Ovary (tissue), 9 donors: ENCODE data around the gene ATP5PO. TPM values are rescaled to one million over a fixed set of nuclear protein-coding genes. Genes with fewer than 3 reads are reported as not detected.
"Not testable (repeated sequence)": the region's sequence is repeated elsewhere in the genome, so short reads cannot be mapped to it uniquely, and the experiment has no call there.

Experiments
- DNase-seq, 5 donors: peaks; one replicate each; pipeline ENCODE4 v3.0.0-alpha.2; 2019 to 2020
- H3K27ac ChIP-seq, 2 donors: fragments of 200-600 bp; one replicate each; pipeline versions ENCODE4 v1.5.1 to v1.8.0; 2019 to 2022
- H3K27me3 ChIP-seq: fragments of 200-600 bp; one replicate; pipeline ENCODE4 v1.8.0; 2022
- H3K36me3 ChIP-seq: fragments of 200-600 bp; sonication (generic); one replicate; pipeline ENCODE4 v1.5.1; 2019
- H3K4me1 ChIP-seq: one replicate; pipeline ENCODE4 v1.8.1; 2013; ENCODE audit warnings: mild to moderate bottlenecking, moderate library complexity; ENCODE audit not compliant: insufficient read depth
- H3K4me3 ChIP-seq: fragments of 200-600 bp; sonication (generic); one replicate; pipeline ENCODE4 v1.5.1; 2017
- H3K9me3 ChIP-seq, 2 donors: fragments of 200-600 bp in 1 of 2; sonication (generic) in 1 of 2; one replicate each; pipeline versions ENCODE4 v1.5.1 to v1.8.1; 2013 to 2019; ENCODE audit warnings: mild to moderate bottlenecking in 1 of 2, moderate library complexity in 1 of 2
- CTCF ChIP-seq, 3 donors: fragments of 450-650 bp in 2 of 3; fragments of 200-600 bp in 1 of 3; IDR thresholded peaks; one replicate each; pipeline versions ENCODE4 v1.5.1 to v1.8.0; 2016 to 2022; ENCODE audit warnings: antibody characterized with exemption in 3 of 3, mild to moderate bottlenecking in 1 of 3
- EP300 ChIP-seq: sonication (generic); formaldehyde crosslinking; IDR thresholded peaks from one replicate; pipeline ENCODE4 v1.6.1; 2017; ENCODE audit warnings: antibody characterized with exemption
- POLR2A ChIP-seq: fragments of 450-650 bp; IDR thresholded peaks from one replicate; pipeline ENCODE4 v1.6.1; 2017; ENCODE audit warnings: antibody characterized with exemption, mild to moderate bottlenecking, moderate library complexity
- WGBS, 3 donors: extraction: QIAGEN DNeasy Blood & Tissue Kit in 1 of 3; methylation state at CpG; one replicate each; pipeline versions ENCODE4 v1.1.5 to v1.1.7; 2013 to 2017; 5-methylcytosine and 5-hydroxymethylcytosine counted together
- intact Hi-C, 4 donors: fragments of 100-400 bp; cut with DNase I; formaldehyde crosslinking; loops; one replicate each; pipeline versions ENCODE4 v1.11.0 to v1.15.1; 2022 to 2023
- polyA plus RNA-seq, 2 donors: library from polyadenylated mRNA; stranded (reverse); fragments of 200-250 nt in 1 of 2; fragments of 350-450 nt in 1 of 2; fragmentation: Illumina TruSeq in 1 of 2; extraction: RNeasy Lipid Tissue Mini Kit (QIAGEN cat#74804) in 1 of 2; gene quantifications; one replicate each; pipeline ENCODE4 v1.2.3, GENCODE V29; 2013 to 2014
- total RNA-seq, 7 donors: library from RNA; depleted of rRNA in 2 of 7; stranded (reverse); fragments of >200 nt in 2 of 7; fragmentation: NEBNext Ultra II Directional in 3 of 7; extraction: Animal tissue kit (Norgen Biotek cat#: 25700) in 3 of 7; gene quantifications; one replicate each; pipeline versions ENCODE4 v1.1.0 to v1.2.4, GENCODE V29; 2016 to 2023
- donor health status: DM: no; HTN: no; CAD: no; lungs with moderate emphysema.
- donor health status: DM: no; HTN: no; CAD: no.
- donor health status: Bipolar disorder and iron deficiency.
- donor health status: DM: yes; HTN: yes; CAD: no.
- donor health status: DM: no; HTN: no; CAD: no.
- donor health status: DM: yes; HTN: yes; CAD: no.

ATP5PO gene
- total and polyA plus RNA-seq, 9 donors: 144 to 283 (median 170) TPM

- H3K36me3 ChIP-seq: no peaks in the 10 kb centered on the region
- no peaks in the 10 kb centered on the region for H3K9me3 ChIP-seq
- no peak overlapping the region for H3K27ac ChIP-seq
- peaks cover 4% of the 10 kb centered on the region for H3K4me1 ChIP-seq
- DNase-seq: no peak
- H3K4me3 ChIP-seq: peak overlapping the region; percentile 36
- WGBS, 3 donors: 2 to 9% (median 5%) methylated on average over 10 of the region's 10 CpGs
- no peaks in the 10 kb centered on the region for H3K27me3 ChIP-seq
- TF ChIP-seq POLR2A: no peak
- TF ChIP-seq CTCF (IDR thresholded peaks at IDR 0.05): no peak
- no peak for TF ChIP-seq EP300
- intact Hi-C loops: loop anchor here in 1 of 4 donors (10.0 kb wide), 1 partner anchor 73 kb away; no protein-coding TSS in a partner anchor
These were observed 16.3 kb upstream of the ATP5PO start for GRCh38 chr21:33931799-33932390.

GRCh38 chr21:33931052-33931798, 15.6 kb upstream of the ATP5PO start:
- not testable (repeated sequence) for H3K27ac ChIP-seq, H3K4me1 ChIP-seq, H3K27me3 ChIP-seq, DNase-seq, H3K36me3 ChIP-seq, H3K9me3 ChIP-seq
- 77 to 96% (median 86%) methylated on average over 7 to 30 of the region's 34 CpGs for WGBS, 3 donors
- peak overlapping the region; percentile 36 for H3K4me3 ChIP-seq
- intact Hi-C loops: loop anchor here in 1 of 4 donors (10.0 kb wide), 1 partner anchor 74 kb away; no protein-coding TSS in a partner anchor

GRCh38 chr21:33926248-33926647, 10.6 kb upstream of the ATP5PO start:
- H3K4me1 ChIP-seq, H3K27me3 ChIP-seq, H3K4me3 ChIP-seq, H3K9me3 ChIP-seq, H3K36me3 ChIP-seq, DNase-seq, H3K27ac ChIP-seq: not testable (repeated sequence)
- WGBS, 3 donors: 93 to 95% (median 94%) methylated on average over 2 of the region's 2 CpGs
- intact Hi-C loops: loop anchor here in 1 of 4 donors (10.0 kb wide), 1 partner anchor 709 kb away; no protein-coding TSS in a partner anchor

GRCh38 chr21:33924766-33925100, 9.1 kb upstream of the ATP5PO start:
- Histone ChIP-seq H3K27ac (no peak overlapping the region), H3K27me3 (no peaks in the 10 kb centered on the region), H3K9me3 (no peaks in the 10 kb centered on the region), H3K4me1 (peaks cover 2% of the 10 kb centered on the region), H3K4me3 (no peak overlapping the region), H3K36me3 (no peaks in the 10 kb centered on the region)
- intact Hi-C loops: loop anchor here (2.0 to 10.0 kb wide), 4 partner anchors 423 to 710 kb away; no protein-coding TSS in a partner anchor
- WGBS, 3 donors: 86 to 96% (median 88%) methylated on average over 3 of the region's 3 CpGs
- DNase-seq: no peak
- TF ChIP-seq CTCF (IDR thresholded peaks at IDR 0.05) (no peak), POLR2A (no peak), EP300 (no peak)

- TF ChIP-seq EP300 (no peak), CTCF (IDR thresholded peaks at IDR 0.05) (peak; percentile 82 to 89 (median 84))
- no peaks in the 10 kb centered on the region for H3K36me3 ChIP-seq
- H3K9me3 ChIP-seq: no peaks in the 10 kb centered on the region
- H3K27ac ChIP-seq: no peak overlapping the region
- DNase-seq: peak; percentile 84 to 94 (median 91)
- intact Hi-C loops: loop anchor here (2.0 to 10.0 kb wide), 4 partner anchors 423 to 711 kb away; no protein-coding TSS in a partner anchor
- WGBS, 3 donors: 21 to 25% (median 21%) methylated on average over 13 of the region's 13 CpGs
- H3K4me1 ChIP-seq: peaks cover 2% of the 10 kb centered on the region
- no peaks in the 10 kb centered on the region for H3K27me3 ChIP-seq
- H3K4me3 ChIP-seq: no peak overlapping the region
These were observed 8.6 kb upstream of the ATP5PO start for GRCh38 chr21:33924079-33924765.
